Measurements from ENCODE around the gene CDC42BPA. TPM values are rescaled to one million over a fixed set of nuclear protein-coding genes. Genes with fewer than 3 reads are reported as not detected.

The CDC42BPA gene
- total and polyA plus RNA-seq, 2 of the 13 experiments (the other 11 are each of a cell fraction or from before 2014, with no cell fraction given) = 6.5 to 16.0 TPM

GRCh38 chr1:227295609-227296008 is 22.7 kb downstream of the CDC42BPA start:
- in situ Hi-C loops (cut with HindIII; ENCODE audit: extremely low pct_ligation_motif_present, low pct_unique_long_range_greater_than_20kb) (no loop called here), intact Hi-C loops (cut with micrococcal nuclease; ENCODE audit: unreplicated experiment) (no loop called here)
- DNase-seq (ENCODE audit: low spot score) (no peak), FAIRE-seq (no peak), ATAC-seq (no peak)
- POLR2A ChIA-PET = no interaction called here
- CTCF ChIA-PET (ENCODE audit: low intra/inter-chr PET ratio, low total read pairs) = no interaction called here
- H3K9ac ChIP-seq (ENCODE audit: insufficient read depth, low read depth, low read length) = no peak overlapping the region
- H3K27me3 ChIP-seq (ENCODE audit: control insufficient read depth in 1 of 2, insufficient read depth in 2 of 2, low read length in 2 of 2) = no peaks in the 10 kb centered on the region
- H3K4me1 ChIP-seq (ENCODE audit: insufficient read depth, low read length) = 0 out of 2 replicates have a peak, but pooled peaks cover 13% of the 10 kb centered on the region
- H3K9me3 ChIP-seq (ENCODE audit: low read length) = no peaks in the 10 kb centered on the region
- no peak overlapping the region for H3K4me2 ChIP-seq (ENCODE audit: low read depth, low read length)
- no TSS peak for BruUV-seq (replicated peaks)
- no peak overlapping the region for H3K27ac ChIP-seq (ENCODE audit: extremely low read length, insufficient read depth, low read length)
- H3K36me3 ChIP-seq (replicated peaks in 1 of 2; ENCODE audit: control insufficient read depth in 1 of 2, insufficient read depth in 2 of 2, low read length in 2 of 2) = no peaks in the 10 kb centered on the region
- H2AFZ ChIP-seq (ENCODE audit: low read length) = no peak overlapping the region
- no peak for TF ChIP-seq RBM39 (IDR thresholded peaks at IDR 0.05; ENCODE audit: low read depth, low read length, poor library complexity, severe bottlenecking)
- no peak for TF ChIP-seq ZNF556 (CRISPR knock-in tag; IDR thresholded peaks at IDR 0.05; ENCODE audit: borderline replicate concordance)
- TF ChIP-seq ZNF143 (CRISPR knock-in tag; IDR thresholded peaks at IDR 0.05) = no peak
- no peak for TF ChIP-seq CBFB (CRISPR knock-in tag; IDR thresholded peaks at IDR 0.05)
- TF ChIP-seq ZNF34 (CRISPR knock-in tag; IDR thresholded peaks at IDR 0.05; ENCODE audit: borderline replicate concordance) = no peak
- no peak for TF ChIP-seq HMGXB3 (CRISPR knock-in tag; IDR thresholded peaks at IDR 0.05; ENCODE audit: borderline replicate concordance)
- TF ChIP-seq PREB (CRISPR knock-in tag; IDR thresholded peaks at IDR 0.05) = no peak
- no peak for TF ChIP-seq ZKSCAN1 (IDR thresholded peaks at IDR 0.05; ENCODE audit: low read length)
- no peak for TF ChIP-seq YEATS2 (CRISPR knock-in tag; IDR thresholded peaks at IDR 0.05; ENCODE audit: borderline replicate concordance)
- no peak for TF ChIP-seq XRCC5 (optimal IDR thresholded peaks at IDR 0.05; ENCODE audit: low read length)
- no peak for TF ChIP-seq STAT6 (CRISPR knock-in tag; IDR thresholded peaks at IDR 0.05; ENCODE audit: borderline replicate concordance)
- TF ChIP-seq YEATS4 (CRISPR knock-in tag; IDR thresholded peaks at IDR 0.05; ENCODE audit: borderline replicate concordance) = no peak
- no peak for TF ChIP-seq ZBTB8A (CRISPR knock-in tag; IDR thresholded peaks at IDR 0.05; ENCODE audit: borderline replicate concordance, low read depth)
- no peak for TF ChIP-seq ZNF136 (CRISPR knock-in tag; IDR thresholded peaks at IDR 0.05; ENCODE audit: low read depth)
- H4K20me1 ChIP-seq (ENCODE audit: insufficient read depth, low read length) = peaks cover 3% of the 10 kb centered on the region; the same call in 1 of the 2 replicates
- 98% methylated on average over 3 of the region's 3 CpGs for WGBS (ENCODE audit: low lambda C conversion rate)
- H3K79me2 ChIP-seq (ENCODE audit: insufficient read depth, low read length) = peaks cover 24% of the 10 kb centered on the region
- no peak overlapping the region for H3K4me3 ChIP-seq (replicated peaks in 1 of 3; ENCODE audit: insufficient read depth in 1 of 3, low read depth in 2 of 3, low read length in 3 of 3)
